NOMO-1 treated with dmso at 0.1 percent for 144 hours (cell line): ENCODE measurements around the gene ALOX15.
"Not testable (repeated sequence)": the region's sequence is repeated elsewhere in the genome, so short reads cannot be mapped to it uniquely, and the experiment has no call there.

Experiments used
- DNase-seq: peaks from one replicate; lab custom pipeline; 2025; ENCODE audit not compliant: unreplicated experiment; lab: John Stamatoyannopoulos, UW

ALOX15 gene

GRCh38 chr17:4655933-4656332, 14.5 kb upstream of the ALOX15 start:
- DNase-seq, result not testable (repeated sequence)

DNA sequence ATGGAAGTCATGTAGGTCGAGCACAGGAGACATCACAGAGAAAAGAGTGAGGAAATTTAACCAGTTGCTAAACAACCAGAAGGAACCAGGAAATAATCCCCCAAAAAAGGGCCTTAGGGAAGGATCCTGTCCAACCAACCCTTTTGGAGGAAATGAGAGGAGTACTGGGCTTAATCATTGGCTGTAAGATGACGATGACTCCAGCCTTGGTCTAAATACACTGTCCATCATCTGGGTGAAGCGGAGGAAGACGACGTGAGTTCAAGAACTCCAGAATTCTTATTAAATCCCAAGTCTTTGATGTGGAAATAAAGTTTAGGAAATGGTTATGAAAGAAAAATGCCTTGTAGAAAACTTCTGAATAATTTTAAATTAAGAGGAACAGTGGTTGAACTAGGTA, 11.5 kb upstream of the ALOX15 start:
- no peak for DNase-seq

- peak; percentile 85 for DNase-seq
These were observed 7.3 kb upstream of the ALOX15 start for GRCh38 chr17:4648741-4649140.

DNA sequence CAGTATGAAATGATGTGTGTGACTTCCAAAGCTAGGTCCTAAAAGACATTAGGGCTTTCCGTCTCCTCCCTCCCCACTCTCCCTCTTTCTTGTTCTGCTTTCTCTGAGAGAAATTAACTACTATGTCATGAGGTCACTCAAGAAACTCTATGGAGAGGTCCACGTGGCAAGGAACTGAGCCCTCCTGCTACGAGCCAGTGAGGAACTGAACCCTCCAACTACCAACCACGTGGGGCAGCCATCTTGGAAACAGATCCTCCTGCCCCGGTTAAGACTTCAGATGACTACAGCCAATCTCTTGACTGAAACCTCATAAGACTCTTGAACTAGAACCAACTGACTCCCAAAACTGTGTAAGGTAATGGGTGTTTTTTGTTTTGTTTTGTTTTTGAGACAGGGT, 4.2 kb upstream of the ALOX15 start:
- DNase-seq, result no peak

- no peak for DNase-seq
These were observed 2.2 kb upstream of the ALOX15 start for GRCh38 chr17:4643676-4644075.

DNA sequence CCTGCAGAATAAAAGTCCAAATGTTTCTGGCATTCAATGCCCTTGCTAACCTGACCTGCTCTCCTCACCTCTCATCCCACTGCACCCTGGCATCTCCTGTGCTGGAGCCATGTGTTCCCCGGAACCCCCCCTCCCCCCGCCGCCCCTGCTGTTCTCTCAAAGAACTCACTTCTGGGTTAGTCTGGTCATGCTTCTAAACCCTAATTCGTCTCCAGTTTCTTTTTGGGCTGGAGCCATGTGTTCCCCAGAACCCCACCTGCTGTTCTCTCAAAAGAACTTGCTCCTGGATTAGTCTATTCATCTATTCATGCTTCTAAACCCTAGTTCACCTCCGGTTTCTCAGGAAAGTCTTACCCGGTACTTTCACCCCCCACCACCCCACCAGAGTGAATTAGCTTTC, 808 bp upstream of the ALOX15 start:
- no peak for DNase-seq

DNA sequence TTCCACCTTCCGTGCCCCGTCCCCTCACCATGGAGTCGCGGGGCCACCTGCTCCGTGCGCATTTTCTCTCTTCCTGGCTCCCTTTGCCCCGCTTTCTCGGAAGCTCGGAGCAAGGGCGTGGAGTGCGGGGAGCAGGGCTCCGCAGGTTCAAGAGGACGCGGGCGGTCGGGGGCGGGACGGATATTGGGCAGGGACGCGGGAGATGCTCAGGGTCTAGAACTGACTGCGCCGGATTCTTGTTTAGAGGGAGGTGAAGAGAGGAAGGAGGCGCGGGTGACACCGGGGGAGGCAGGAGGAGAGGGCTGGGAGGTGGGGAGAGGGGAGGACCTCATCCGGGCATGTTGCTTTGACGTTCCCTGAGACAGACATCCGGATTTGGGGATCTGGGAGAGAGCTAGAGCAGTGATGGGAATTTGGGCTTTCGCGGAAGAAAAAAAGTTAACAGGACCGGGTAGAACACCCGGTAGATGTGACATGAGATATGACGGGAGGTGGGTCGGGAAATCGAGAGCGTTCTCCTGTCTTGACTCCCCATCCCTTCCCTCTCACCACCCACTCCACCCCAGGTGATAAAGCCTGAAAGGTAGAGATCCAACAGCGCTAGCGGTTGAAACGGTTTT, 799 bp downstream of the ALOX15 start:
- not testable (repeated sequence) for DNase-seq

GRCh38 chr17:4639301-4640059, 2.0 kb downstream of the ALOX15 start:
- peak; percentile 60 for DNase-seq

GRCh38 chr17:4638766-4639165, 2.7 kb downstream of the ALOX15 start:
- not testable (repeated sequence) for DNase-seq

GRCh38 chr17:4636474-4637100, 4.9 kb downstream of the ALOX15 start:
- DNase-seq, result no peak

DNA sequence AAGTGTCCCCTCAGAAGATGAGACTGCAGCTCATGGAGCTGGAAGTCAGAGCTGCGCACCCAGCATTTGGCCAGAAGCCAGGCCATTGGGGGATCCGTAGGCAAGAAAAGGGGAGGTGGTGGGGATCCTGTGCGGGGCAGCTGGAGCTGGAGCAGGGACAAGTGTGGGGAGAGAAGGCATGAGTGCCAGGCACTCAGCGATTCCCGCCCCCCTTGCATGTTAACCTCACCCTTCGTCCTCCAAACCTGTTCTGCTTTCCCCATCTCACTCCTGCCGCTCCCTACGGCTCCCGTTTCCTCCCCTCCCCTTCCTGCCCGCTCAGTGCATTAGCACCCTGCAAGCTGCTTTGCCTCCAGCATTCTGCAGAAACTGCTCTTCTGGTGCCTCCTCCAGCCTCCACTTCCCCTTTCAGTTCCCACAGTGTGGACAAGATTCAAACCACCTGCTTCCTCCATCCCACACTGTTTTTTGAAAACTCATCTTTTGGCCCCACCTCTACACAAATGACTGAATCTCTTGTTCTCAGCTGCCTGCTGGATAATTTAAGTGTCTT, 5.6 kb downstream of the ALOX15 start:
- DNase-seq, result peak; percentile 37

DNA sequence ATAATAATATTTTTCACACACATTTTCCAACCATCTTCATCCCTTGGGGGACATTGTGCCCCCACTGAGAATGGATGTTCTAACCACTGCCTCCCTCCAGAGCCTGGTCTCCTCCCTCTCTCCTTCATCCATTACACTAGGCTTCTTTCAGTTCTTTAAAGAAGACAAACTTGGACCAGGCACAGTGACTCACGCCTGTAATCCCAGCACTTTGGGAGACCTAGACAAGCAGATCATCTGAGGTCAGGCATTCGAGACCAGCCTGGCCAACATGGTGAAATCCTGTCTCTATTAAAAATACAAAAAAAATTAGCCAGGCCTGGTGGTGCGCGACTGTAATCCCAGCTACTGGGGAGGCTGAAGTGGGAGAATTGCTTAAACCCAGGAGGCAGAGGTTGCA, 6.5 kb downstream of the ALOX15 start:
- DNase-seq, result no peak

GRCh38 chr17:4633643-4634042, 7.8 kb downstream of the ALOX15 start:
- no peak for DNase-seq

DNA sequence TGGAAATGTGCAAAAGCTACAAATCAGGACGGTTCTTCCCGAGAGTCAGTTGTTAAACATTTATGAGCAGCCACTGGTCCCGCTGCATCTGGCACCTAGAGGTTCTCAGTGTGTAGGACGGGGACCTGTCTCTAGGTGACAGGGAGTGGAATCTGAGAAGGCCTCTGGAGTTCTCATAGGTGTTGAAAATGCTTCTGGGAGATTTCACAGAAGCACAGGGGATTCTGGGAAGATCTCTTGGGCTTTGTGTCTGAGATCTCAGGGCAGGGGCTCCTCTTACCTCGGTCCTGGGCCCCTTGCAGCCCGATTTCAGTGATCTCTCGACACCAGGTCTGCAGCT, 8.9 kb downstream of the ALOX15 start:
- DNase-seq, result no peak

- no peak for DNase-seq
These were observed 9.5 kb downstream of the ALOX15 start for GRCh38 chr17:4631836-4632580.

DNA sequence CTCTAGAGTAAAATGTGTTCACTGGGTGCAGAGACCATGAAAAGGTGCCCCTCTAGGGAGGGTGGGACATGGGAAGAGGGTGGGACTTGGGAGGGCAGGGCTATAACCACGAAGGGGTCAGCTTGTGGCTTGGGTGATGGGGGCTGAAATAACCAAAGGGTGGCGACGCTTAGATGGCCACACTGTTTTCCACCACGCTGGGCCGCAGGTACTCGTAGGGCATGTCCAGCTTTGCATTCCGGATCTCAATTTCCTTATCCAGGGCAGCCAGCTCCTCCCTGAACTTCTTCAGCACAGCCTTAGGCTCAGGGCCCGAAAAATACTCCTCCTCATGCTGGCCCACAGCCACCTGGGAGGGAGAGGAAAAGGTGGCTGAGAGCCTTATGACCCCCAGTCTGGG, 10.0 kb downstream of the ALOX15 start:
- no peak for DNase-seq

- DNase-seq, result no peak
These were observed 14.7 kb downstream of the ALOX15 start for GRCh38 chr17:4626734-4627256.

- DNase-seq, result no peak
These were observed 16.3 kb downstream of the ALOX15 start for GRCh38 chr17:4625181-4625617.

- DNase-seq, result not testable (repeated sequence)
These were observed 17.0 kb downstream of the ALOX15 start for GRCh38 chr17:4624451-4624911.

GRCh38 chr17:4623249-4623648, 18.2 kb downstream of the ALOX15 start:
- no peak for DNase-seq

GRCh38 chr17:4622375-4622774, 19.1 kb downstream of the ALOX15 start:
- no peak for DNase-seq
